ENCODE results near the gene LRCH4. TPM values are rescaled to one million over a fixed set of nuclear protein-coding genes. Genes with fewer than 3 reads are reported as not detected.
"Not testable (repeated sequence)": the region's sequence is repeated elsewhere in the genome, so short reads cannot be mapped to it uniquely, and the experiment has no call there.

LRCH4 gene
- total RNA-seq, 2 experiments from 2014 or later, result 39.2 to 72.0 TPM

- ChIA-PET CTCF (ENCODE audit: unreplicated experiment) (no interaction called here), POLR2A (no interaction called here)
- TF ChIP-seq EZH2phosphoT487 (IDR thresholded peaks at IDR 0.05; ENCODE audit: borderline replicate concordance, low read depth, low read length), result no peak
- TF ChIP-seq, protein P1, sequence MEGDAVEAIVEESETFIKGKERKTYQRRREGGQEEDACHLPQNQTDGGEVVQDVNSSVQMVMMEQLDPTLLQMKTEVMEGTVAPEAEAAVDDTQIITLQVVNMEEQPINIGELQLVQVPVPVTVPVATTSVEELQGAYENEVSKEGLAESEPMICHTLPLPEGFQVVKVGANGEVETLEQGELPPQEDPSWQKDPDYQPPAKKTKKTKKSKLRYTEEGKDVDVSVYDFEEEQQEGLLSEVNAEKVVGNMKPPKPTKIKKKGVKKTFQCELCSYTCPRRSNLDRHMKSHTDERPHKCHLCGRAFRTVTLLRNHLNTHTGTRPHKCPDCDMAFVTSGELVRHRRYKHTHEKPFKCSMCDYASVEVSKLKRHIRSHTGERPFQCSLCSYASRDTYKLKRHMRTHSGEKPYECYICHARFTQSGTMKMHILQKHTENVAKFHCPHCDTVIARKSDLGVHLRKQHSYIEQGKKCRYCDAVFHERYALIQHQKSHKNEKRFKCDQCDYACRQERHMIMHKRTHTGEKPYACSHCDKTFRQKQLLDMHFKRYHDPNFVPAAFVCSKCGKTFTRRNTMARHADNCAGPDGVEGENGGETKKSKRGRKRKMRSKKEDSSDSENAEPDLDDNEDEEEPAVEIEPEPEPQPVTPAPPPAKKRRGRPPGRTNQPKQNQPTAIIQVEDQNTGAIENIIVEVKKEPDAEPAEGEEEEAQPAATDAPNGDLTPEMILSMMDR (conservative IDR thresholded peaks at IDR 0.05; ENCODE audit: low read length), result no peak
- intact Hi-C loops (cut with micrococcal nuclease; ENCODE audit: unreplicated experiment), result no loop called here
- H3K27ac ChIP-seq (ENCODE audit: low read depth, low read length, poor library complexity, severe bottlenecking), result no peak overlapping the region
- no peak for DNase-seq (ENCODE audit: low spot score)
- H3K4me3 ChIP-seq (ENCODE audit: low read depth, low read length, poor library complexity, severe bottlenecking), result no peak overlapping the region
- peaks cover 45% of the 10 kb centered on the region for H3K4me1 ChIP-seq (ENCODE audit: insufficient read depth, low read length, poor library complexity, severe bottlenecking)
- BruUV-seq (replicated peaks), result no TSS peak
- H3K4me2 ChIP-seq (ENCODE audit: low read length), result no peak overlapping the region
- H3K9me3 ChIP-seq (ENCODE audit: low read length), result no peaks in the 10 kb centered on the region
- no peak overlapping the region for H2AFZ ChIP-seq (ENCODE audit: low read length)
- 0 out of 2 replicates have a peak, but pooled peaks cover 7% of the 10 kb centered on the region for H3K36me3 ChIP-seq (ENCODE audit: insufficient read depth, low read length)
- H3K9me2 ChIP-seq (ENCODE audit: insufficient read depth, low read length), result no peaks in the 10 kb centered on the region
- no peaks in the 10 kb centered on the region for H4K20me1 ChIP-seq (ENCODE audit: insufficient read depth, low read length)
- no peaks in the 10 kb centered on the region for H3K79me2 ChIP-seq (ENCODE audit: insufficient read depth, low read depth, low read length)
Measured at GRCh38 chr7:100567031-100567730, 18.7 kb downstream of the LRCH4 start.

GRCh38 chr7:100566018-100566531, 19.9 kb downstream of the LRCH4 start:
- no peaks in the 10 kb centered on the region for H3K9me3 ChIP-seq (ENCODE audit: low read length)
- TF ChIP-seq, protein P1 (conservative IDR thresholded peaks at IDR 0.05; ENCODE audit: low read length), result no peak
- no peak overlapping the region for H2AFZ ChIP-seq (ENCODE audit: low read length)
- H3K4me1 ChIP-seq (ENCODE audit: insufficient read depth, low read length, poor library complexity, severe bottlenecking), result peaks cover 35% of the 10 kb centered on the region
- POLR2A ChIA-PET, result no interaction called here
- no peak overlapping the region for H3K27ac ChIP-seq (ENCODE audit: low read depth, low read length, poor library complexity, severe bottlenecking)
- no peak overlapping the region for H3K4me2 ChIP-seq (ENCODE audit: low read length)
- no peaks in the 10 kb centered on the region for H4K20me1 ChIP-seq (ENCODE audit: insufficient read depth, low read length)
- BruUV-seq (replicated peaks), result no TSS peak
- no peak overlapping the region for H3K4me3 ChIP-seq (ENCODE audit: low read depth, low read length, poor library complexity, severe bottlenecking)
- H3K9me2 ChIP-seq (ENCODE audit: insufficient read depth, low read length), result no peaks in the 10 kb centered on the region
- H3K79me2 ChIP-seq (ENCODE audit: insufficient read depth, low read depth, low read length), result no peaks in the 10 kb centered on the region
- DNase-seq (ENCODE audit: low spot score), result no peak
- H3K36me3 ChIP-seq (ENCODE audit: insufficient read depth, low read length), result 0 out of 2 replicates have a peak, but pooled peaks cover 7% of the 10 kb centered on the region
- CTCF ChIA-PET (ENCODE audit: unreplicated experiment), result no interaction called here
- intact Hi-C loops (cut with micrococcal nuclease; ENCODE audit: unreplicated experiment), result no loop called here

DNA sequence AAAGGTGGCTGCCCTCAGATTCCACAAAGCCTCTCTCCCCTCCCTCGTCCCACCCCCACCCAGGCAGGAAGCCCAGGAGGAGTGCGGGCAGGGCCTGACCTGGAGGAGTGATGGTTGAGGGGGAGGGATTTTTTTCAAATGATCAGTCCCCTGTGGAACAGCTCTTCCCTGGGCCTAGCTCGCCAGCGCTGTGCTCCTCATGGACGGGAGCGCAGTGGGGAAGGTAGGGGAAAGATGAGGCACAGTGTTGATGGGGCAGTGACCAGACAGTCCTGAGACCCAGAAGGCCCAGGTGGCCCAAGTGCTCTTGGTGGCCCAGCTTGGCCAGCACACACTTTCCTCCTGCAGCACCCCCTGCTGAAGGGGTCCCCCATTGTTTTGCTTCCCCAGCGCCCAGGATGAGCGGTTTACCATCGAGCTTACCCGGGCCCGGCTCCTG, 20.8 kb downstream of the LRCH4 start:
- H3K27ac ChIP-seq (ENCODE audit: low read depth, low read length, poor library complexity, severe bottlenecking), result no peak overlapping the region
- H3K9me3 ChIP-seq (ENCODE audit: low read length), result no peaks in the 10 kb centered on the region
- 0 out of 2 replicates have a peak, but pooled peaks cover 7% of the 10 kb centered on the region for H3K36me3 ChIP-seq (ENCODE audit: insufficient read depth, low read length)
- BruUV-seq (replicated peaks), result no TSS peak
- peaks cover 28% of the 10 kb centered on the region for H3K4me1 ChIP-seq (ENCODE audit: insufficient read depth, low read length, poor library complexity, severe bottlenecking)
- DNase-seq (ENCODE audit: low spot score), result no peak
- intact Hi-C loops (cut with micrococcal nuclease; ENCODE audit: unreplicated experiment), result no loop called here
- no peaks in the 10 kb centered on the region for H3K79me2 ChIP-seq (ENCODE audit: insufficient read depth, low read depth, low read length)
- no peak overlapping the region for H3K4me3 ChIP-seq (ENCODE audit: low read depth, low read length, poor library complexity, severe bottlenecking)
- H3K4me2 ChIP-seq (ENCODE audit: low read length), result no peak overlapping the region
- no peak overlapping the region for H2AFZ ChIP-seq (ENCODE audit: low read length)
- H4K20me1 ChIP-seq (ENCODE audit: insufficient read depth, low read length), result no peaks in the 10 kb centered on the region
- POLR2A ChIA-PET, result no interaction called here
- no peaks in the 10 kb centered on the region for H3K9me2 ChIP-seq (ENCODE audit: insufficient read depth, low read length)
- CTCF ChIA-PET (ENCODE audit: unreplicated experiment), result interaction anchor here (1.2 kb wide), 1 partner anchor 24 kb away, joined by 3 read pairs; no protein-coding TSS in a partner anchor
- TF ChIP-seq, protein P1 (conservative IDR thresholded peaks at IDR 0.05; ENCODE audit: low read length), result no peak
- no peak for TF ChIP-seq EZH2phosphoT487 (IDR thresholded peaks at IDR 0.05; ENCODE audit: borderline replicate concordance, low read depth, low read length)

DNA sequence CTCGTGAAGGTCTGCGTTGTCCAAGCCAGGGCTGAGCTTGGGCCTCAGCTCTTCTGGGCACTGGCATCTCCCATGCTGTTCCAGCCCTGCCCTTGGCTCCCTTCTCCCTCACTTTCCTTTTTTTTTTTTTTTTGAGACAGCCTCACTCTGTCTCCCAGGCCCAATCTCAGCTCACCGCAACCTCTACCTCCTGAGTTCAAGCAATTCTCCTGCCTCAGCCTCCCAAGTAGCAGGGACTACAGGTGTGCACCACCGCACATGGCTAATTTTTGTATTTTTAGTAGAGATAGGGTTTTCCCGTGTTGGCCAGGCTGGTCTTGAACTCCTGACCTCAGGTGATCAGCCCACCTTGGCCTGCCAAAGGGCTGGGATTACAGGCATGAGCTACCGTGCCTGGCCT, 21.5 kb downstream of the LRCH4 start:
- H3K9me3 ChIP-seq (ENCODE audit: low read length); H3K4me3 ChIP-seq (ENCODE audit: low read depth, low read length, poor library complexity, severe bottlenecking); H3K79me2 ChIP-seq (ENCODE audit: insufficient read depth, low read depth, low read length); BruUV-seq (replicated peaks); DNase-seq (ENCODE audit: low spot score); H3K36me3 ChIP-seq (ENCODE audit: insufficient read depth, low read length); H3K4me2 ChIP-seq (ENCODE audit: low read length); H2AFZ ChIP-seq (ENCODE audit: low read length); H3K27ac ChIP-seq (ENCODE audit: low read depth, low read length, poor library complexity, severe bottlenecking); POLR2A ChIA-PET; H4K20me1 ChIP-seq (ENCODE audit: insufficient read depth, low read length); H3K9me2 ChIP-seq (ENCODE audit: insufficient read depth, low read length): not testable (repeated sequence)
- peaks cover 28% of the 10 kb centered on the region for H3K4me1 ChIP-seq (ENCODE audit: insufficient read depth, low read length, poor library complexity, severe bottlenecking)
- intact Hi-C loops (cut with micrococcal nuclease; ENCODE audit: unreplicated experiment), result loop anchor here (1.0 kb wide), 2 partner anchors 24 to 127 kb away; no protein-coding TSS in a partner anchor
- CTCF ChIA-PET (ENCODE audit: unreplicated experiment), result interaction anchor here (0.6 to 1.2 kb wide), 2 partner anchors 24 to 72 kb away, joined by 3 read pairs; no protein-coding TSS in a partner anchor
